ENCODE measurements around the gene LRRN1.

The LRRN1 gene

DNA sequence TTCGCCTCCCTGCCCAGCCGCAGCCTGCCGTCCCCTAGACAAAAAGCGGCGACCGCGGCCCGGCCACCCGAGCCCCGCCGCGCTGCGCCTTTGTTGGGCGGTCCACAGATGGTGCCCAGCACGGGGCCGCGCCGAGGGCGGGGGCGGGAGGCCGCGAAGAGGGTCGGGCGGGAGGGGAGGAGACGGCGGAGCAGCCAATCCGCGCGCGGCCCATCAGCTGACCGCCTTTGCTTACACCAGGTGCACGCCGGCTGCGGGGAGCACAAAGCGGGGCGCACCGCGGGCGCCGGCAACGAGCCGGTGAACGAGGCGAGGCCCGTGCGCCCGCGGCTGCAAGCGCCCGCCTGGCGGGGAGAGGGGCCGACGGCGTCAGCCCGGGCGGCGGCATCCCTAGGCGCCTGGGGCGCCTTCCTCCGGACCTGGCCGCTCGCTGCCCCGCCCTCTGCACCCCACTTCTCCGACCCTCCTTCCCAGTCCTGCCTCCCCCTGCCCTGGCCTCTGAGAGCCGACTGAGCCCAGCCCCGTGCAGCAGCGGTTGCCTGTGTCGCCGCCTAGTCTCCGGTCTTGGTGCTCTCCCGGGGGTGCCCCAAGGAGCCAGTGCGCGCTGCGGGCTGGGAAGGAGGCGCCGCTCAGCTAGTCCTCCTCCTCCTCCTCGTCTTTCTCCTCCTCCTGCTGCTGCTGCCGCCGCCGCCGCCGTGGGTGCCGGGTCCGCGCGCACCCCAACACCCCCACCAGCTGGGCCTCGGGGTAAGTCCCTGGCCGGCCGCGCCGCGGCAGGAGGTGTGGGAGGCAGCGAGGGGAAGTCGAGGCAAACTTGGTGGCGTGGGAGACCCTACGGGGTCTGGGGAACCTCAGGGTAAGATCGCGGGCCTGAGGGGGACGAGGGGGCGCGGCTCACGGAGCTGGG lies at the start of gene LRRN1:
TSS of gene LRRN1 (plus strand) at position 259 of the 907 bp plus-strand sequence. CDS start 45,211 bp downstream, outside the sequence.
- no peak for DNase-seq

DNA sequence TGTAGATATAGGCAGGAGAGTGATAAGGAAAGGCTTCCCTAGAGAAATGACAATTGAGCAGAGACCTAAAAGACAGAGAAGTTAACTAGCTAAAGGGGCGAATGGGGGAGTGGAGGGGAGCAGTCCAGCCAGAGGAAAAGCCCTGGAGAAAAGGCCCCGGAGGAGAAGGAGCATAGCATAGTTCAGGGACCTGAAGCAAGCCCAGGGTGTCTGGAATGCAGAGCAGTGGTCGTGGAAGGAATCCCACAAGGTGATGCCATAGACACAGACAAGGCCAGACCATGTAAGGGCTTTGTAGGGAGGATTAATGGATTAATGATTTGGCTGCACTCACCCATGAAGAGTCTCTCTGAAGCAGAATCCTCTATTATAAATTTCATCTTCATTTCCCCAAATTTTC lies 45.8 kb upstream of the LRRN1 start:
- no peak for DNase-seq

DNA sequence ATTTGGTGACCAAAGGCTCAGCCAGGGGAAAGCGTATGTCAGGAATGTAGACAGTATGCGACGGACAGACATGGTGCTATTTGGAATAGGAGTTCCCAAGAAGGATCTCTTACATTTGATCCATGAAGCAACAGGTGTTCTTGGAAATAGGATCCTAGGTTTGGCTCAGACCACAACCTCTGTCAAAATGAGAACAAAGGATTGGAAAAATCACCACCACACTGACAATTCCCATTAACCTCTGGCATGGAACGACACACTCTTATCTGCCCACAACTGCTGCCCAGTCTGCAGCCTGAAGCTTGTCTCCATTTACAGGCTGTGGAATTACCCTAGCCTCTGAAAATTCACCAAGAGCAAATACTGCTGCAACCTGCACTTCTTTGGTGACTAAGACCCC lies 33.6 kb upstream of the LRRN1 start:
- DNase-seq: no peak

DNA sequence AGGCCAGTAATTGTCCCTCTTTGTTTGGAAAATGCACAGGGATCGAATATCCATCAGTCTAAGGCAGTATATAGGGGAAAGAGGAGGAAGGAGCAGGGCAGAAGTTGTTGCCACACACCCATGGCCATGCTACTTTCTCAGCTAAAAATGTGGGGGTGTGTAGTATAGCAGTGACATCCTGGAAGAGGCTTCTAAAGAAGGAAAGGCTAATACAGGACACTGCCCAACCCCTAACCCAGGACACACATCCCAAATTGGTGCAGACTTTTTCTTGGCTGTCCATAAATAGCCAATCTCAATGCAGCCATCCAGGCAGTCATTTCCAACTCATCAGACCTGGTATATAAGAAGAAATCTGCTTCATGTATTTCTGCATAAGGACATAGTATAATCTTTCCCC lies 33.1 kb upstream of the LRRN1 start:
- no peak for DNase-seq

DNA sequence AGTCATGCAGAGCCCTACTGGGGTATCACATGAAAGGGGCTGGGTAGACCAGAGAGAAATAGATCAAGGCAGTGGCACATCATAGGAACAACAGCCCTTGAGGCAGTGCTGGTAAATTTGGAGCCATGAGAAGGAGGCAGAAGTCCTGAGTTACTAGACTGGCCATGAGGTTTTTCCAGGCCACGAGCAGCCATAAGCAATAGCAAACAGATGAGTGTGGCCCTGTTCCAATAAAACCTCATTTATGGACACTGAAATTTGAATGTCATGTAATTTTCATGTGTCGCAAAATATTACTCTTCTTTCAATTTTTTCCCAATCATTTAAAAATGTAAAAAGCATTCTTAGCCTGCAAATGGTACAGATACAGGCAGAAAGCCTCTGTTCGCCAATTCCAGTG lies 28.1 kb upstream of the LRRN1 start:
- no peak for DNase-seq

DNA sequence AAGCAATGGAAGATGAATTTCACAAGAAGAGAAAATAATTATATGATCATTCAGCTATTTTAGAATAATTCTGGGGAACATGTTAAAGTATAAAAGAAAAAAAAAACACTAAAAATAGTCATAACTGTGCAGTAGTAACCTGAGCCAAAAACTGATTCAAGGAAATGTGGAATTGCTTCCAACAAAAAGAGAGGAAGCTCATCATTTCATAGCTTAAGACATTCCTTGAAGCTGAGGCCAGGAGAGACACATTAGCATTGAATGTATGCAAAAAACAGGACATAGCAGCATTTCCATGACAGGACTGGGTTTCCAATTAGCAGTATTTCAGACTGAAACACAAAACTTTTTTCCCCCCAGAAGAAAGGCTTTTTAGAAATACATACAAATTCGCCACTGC lies 27.7 kb upstream of the LRRN1 start:
- no peak for DNase-seq

DNA sequence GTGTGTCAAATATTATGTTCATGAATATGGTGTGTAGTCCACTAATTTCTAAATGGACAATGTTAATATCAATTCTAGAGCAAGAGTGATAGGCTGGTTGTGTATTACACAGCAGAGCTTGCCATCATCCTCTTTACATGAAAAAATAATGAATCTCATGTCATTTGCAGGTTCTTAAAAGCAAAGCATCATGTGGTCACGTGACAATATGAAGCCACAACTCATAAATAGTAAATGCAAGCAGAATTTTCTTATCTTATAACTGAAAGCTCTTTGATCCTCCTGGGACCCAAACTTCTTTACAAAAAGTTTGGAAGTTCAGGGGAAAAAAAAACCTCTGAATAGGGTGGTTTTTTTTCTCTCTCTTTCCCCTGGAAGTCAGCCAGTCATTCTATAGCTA lies 26.9 kb upstream of the LRRN1 start:
- no peak for DNase-seq

DNA sequence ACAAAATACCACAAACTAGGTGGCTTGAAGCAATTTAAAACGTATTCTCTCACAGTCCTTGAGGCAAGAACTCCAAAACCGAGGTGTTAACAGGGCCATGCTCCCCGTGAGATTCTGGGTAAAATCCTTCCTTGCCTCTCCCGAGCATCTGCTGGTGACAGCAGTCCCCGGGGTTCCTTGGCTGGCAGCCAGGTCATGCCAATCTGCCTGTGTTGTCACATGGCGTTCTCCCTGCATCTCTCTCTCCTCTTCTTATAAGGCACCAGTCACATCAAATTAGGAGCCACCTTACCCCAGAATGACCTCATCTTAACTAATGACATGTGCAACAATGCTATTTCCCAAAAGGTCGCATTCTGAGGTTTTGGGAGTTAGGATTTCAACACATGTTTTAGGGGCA lies 26.3 kb upstream of the LRRN1 start:
- no peak for DNase-seq

DNA sequence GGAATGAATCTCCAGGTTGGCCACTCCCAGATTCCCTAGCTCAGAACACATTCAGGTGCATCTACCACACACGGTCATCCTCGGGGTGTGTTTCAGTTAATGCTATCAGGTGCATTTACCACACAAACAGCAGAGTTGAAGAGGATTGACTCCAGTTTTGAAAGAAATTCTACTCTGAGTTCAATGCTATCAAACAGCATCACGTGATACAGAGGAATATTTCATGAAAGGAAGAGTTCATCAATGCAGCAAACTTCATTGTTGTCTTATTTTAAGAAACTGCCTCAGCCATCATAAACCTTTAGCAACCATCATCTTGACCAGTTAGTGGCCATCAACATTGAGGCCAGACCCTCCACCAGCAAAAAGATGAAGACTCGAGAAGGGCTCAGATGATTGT lies 22.6 kb upstream of the LRRN1 start:
- DNase-seq: no peak

DNA sequence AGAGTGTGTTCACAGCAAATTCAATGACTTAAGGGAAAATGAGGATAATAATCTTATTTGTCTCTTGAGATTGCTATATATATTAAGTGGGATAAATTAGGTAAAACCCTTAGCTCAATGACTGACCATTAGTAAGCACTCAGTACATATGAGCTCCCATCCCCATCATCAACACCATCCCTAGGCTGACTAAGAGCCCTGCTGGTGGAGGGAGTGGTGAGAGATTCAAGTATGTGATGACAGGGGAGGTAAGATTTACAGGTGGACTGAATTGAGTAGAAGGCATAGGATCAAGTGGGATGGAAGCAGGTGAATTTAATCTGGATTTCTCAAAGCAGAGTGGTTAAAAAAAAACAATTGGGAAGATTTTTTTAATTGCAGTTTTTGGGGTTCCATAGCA lies 21.0 kb upstream of the LRRN1 start:
- no peak for DNase-seq

DNA sequence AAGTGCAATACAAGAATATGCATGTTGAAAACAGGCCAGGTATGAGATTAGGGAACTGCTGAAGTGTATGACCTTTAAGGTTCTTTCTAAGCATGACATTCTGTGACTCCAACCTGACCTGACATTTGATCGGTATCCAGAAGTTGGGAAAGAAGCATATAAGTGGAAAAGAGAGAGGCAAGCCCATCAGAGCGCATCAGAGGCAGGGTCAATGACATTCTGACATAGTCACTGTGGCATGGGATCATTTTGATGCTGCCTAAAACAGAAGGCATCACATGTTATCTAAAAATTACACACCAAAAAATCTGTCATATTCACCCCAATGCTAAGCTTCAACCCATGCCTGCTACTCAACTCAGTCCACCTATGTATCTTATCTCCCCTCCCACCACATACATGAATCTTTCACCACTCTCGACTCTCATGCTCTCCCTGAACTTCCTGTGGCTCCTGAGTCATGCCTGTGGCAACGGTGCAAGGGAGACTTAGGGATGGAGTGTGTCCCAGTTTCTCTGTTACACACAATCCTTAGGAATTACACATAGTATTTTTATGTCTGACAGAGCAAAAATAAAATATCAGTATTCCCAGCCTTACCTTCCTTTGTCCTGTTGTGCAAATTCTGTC lies 20.5 kb upstream of the LRRN1 start:
- no peak for DNase-seq

DNA sequence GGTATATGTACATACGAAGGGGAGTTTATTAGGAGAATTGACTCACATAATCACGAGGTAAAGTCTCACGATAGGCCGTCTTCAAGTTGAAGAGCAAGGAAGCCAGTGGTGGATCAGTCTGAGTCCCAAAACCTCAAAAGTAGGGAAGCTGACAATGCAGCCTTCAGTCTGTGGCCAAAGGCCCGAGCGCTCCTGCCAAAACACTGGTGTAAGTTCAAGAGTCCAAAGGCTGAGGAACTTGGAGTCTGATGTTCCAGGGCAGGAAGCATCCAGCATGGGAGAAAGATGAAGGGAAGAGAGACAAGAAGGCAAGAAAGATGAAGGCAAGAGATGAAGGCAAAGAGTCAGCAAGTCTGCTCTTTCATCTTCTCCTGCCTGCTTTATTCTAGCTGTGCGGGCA lies 16.8 kb upstream of the LRRN1 start:
- no peak for DNase-seq

DNA sequence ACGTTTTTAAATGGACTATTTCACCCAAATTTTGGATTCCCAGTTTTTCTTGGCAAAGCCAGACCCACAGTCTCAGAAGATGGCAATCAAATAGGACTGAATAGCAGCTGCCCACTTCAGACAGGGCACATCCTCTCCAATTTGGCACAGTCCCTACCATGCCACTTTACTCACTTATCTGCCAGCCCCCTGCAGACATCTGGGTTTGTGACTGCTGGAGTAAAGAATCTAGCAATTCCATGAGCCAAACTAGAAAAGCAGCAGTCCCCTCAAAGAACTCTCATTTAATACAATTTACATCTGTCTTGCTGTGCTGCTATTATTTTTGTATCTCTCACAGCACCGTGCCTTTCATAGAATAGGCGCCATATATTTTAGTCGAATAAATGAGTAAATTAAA lies 16.0 kb upstream of the LRRN1 start:
- DNase-seq: no peak

DNA sequence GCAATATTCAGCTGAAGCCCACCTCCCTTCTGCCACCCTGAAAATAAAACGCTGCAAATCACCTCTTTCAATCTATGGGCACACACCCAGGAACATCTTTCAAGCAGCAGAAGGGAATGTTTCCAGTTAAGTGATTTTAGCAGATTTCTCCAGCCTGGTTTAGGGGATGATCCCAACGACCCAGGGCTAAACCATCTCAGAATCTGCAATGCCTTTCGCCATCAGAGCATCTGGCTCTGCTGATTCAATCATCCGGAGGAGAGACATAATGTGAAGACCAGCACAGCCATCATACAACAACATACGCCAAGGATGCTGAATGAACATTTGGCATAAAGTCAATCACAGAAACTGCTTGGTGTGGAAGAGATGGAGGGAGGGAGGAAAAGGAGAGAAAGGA lies 15.5 kb upstream of the LRRN1 start:
- DNase-seq: no peak

DNA sequence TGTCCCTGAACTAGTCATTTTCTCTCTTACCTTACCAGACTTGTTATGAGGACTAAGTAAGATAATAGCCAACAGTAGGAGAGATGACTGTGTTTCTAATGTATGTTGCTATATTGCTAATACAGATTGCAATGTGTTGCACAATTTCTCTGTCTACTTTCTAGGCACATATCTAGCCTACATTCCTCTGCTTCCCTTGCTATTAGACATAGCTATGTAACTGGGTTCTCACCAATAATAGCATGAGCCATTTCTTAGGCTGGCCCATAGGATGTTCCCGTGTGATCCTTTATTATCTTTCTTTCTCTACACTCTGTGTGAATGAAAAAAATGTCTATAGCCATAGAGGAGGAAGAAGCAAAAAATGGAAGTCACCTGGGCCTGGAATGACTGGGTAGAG lies 6.8 kb upstream of the LRRN1 start:
- DNase-seq: no peak

DNA sequence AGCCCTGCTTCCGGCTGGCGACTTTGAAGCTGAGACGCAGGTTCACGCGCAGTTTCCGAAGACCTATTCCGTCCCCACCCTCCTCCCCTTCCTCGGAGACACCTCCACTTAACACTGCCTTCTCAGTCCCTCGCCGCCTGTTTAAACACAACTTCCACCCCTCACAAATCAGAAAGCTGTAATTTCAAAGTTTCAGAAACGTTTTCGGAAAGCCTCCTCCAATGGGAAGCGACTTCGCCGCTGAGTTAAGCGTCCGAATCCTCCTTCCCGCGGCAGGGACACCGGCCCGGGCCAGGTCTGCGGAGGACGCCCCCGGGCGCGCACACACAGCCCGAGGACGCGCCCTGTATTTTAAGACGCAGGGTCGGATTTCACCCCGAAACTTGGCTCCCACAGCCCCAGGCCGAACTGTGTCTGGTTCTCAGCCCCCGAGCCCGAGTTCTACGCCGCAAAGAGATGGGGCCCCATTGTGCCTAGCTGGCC lies 559 bp upstream of the LRRN1 start:
- DNase-seq: no peak

DNA sequence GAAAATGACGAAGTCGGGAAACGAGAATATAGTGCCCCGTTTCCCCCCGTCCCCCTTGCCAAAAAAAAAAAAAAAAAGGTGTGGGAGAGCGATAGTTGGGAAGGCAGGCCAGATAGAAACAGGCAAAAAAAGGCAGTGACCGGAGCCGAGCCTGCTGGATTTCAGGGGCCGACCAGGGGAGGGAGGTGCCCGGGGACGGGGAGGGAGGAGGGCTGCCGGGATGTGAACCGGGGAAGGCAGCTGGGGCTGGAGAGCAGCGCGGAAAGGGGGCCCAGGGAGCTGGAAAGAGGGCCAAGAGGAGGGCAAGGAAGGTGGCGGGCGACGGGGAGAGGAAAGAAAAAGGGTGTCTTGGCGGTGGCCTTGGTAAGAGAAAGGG lies 837 bp downstream of the LRRN1 start:
- DNase-seq: no peak

DNA sequence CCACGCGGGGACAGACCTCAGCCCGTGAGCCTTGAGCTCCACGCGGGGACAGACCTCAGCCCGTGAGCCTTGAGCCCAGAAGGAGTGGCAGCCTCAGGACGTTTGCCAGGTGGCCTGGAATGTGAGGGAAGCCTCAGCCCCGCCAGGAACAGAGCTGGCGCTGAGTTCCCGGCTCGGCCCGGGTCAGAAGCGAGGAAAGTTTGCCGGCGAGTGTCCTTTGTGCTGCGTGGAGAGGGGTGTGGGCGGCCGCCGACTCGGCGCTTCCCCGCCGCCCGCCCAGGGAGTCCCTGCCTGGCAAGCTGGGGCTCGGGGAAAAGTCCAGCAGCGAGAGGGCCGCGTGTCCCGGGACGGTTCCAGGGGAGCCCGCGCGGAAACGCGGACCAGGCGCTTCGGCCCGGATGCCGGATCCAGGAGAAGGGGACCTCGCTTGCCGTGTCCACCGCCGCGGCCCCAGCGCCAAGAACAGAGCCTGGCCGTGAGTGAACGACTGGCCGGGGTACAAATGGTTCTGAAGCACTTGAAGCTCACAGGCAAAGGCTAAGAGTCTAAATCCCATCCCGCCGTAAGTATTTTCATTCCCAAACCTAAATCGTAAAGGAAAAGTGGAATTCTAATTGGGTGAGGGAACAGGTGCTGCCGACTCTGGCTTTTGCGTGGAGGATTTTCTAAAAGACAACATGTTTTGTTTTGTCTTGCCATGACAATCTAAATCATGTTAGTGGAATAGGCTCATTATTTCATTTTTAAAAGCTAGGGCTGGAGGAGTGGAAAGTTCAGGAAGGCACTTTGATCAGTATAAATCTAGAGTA lies 1.7 kb downstream of the LRRN1 start:
- no peak for DNase-seq

DNA sequence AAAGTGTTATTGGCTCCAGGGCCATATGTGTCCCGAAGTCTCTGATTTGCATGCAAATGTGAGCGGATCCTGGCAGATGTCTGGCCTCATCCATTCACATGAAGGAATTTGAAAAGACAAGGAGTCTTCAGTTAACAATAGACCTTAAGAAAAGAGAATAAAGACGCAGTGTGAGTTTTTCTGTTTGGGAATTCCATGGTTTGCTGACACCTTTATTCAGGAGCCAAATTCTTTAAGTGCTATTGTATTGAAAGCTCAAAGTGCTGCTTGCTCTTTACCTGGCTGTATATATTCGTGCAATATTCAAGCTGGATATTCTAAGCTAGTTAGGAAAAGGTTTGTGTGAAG lies 2.2 kb downstream of the LRRN1 start:
- DNase-seq: no peak

DNA sequence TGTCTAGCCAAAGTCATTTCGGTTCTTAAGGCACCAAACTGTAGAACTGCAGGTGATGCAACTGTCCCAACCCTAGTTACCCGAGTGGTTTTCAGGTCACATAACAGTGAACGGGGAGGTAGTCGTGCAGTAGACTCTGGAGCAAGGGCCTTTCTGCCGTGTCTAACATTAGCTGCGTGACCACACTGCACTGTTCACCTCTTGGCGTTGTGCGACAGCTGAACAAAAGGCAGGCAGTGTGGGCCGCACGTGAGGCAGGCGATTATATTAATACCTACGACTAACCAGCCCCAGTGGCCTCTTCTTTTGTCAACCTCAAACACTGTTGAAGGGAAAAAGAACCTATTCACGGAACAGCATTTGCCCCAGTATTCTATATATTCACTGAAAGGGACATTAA lies 2.8 kb downstream of the LRRN1 start:
- DNase-seq: no peak

DNA sequence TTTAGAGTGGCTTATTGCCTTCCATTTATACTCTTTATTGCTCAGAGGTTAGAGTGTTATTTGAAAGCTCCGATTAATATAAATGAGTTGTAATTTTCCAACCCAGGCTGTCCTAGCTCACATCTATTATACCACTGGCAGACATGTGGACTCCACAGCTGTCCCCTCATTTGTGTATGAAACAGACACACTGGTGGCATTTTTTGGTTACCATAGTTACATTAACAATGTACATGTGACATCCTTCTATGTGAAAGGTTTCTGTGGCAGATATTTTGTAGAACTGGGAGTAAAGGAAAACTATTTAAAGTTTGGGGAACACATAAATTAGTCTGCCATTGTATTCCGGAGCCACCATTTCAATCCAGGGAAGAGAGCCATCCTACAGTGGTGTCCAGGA lies 5.3 kb downstream of the LRRN1 start:
- no peak for DNase-seq

DNA sequence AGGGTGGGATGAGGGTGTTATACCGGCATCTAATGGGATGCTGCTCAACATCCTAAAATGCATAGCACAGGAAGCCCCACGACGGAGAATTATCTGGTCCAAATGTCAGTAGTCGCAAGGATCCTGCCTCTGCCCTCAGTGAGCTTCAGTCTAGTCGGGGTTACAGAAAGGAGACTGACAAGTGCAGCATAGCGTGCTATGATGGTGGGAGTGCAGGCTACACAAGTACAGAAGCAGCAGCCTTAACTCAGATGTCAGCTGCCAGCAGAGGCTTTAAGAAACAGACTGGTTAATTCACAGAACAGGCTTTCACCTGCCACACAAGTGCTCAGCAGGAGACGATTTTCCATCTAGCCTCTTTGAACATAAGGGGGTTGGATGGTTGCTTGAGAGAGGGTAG lies 6.9 kb downstream of the LRRN1 start:
- no peak for DNase-seq

DNA sequence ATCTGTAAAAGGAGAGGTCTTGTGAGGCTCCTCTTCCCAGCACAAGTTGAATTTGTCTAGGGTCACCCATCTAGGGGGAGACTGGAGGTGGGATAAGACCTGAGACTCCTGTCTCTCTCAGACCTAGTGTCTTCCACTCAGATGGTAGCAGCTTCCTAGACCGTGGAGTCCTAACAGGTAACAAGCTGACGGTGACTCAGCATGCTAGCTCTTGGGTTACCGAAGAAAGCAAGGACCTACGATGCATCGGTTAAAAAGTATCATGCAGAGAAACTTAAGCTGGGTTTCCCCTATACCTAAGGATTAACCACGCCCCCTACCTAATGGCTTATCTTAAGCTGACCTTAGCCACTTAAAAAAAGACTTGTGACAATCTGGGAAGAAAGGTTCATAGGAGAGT lies 7.6 kb downstream of the LRRN1 start:
- DNase-seq: no peak

DNA sequence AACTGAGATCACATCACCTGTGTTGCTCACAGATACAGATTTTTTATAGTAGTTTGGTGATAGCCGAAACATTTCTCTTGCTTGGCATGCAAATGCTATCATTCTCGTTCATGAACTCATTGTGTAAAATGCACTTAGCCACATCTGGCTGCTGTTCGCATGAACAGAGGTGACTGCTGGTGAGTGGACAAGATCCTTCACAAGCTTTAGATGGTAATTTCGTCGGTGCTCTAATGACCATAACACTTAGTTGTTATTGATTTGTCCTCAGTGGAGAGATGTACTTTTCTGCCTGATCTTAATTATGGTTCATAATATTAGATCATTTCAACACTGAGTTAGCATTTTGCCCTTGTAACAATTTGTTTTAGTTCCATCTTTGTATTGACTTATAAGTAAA lies 13.8 kb downstream of the LRRN1 start:
- DNase-seq: no peak

Measured in inflammatory macrophage treated with lipopolysaccharide for 1 hour (primary cell).